GM23338 (cell line): ENCODE data around the gene DHX8. TPM values are rescaled to one million over a fixed set of nuclear protein-coding genes. Genes with fewer than 3 reads are reported as not detected.
A peak's percentile ranks its signal among the peaks of the same experiment; 100 is the strongest.

ENCODE experiments used
- ATAC-seq: fragments of 200-7000 bp; cut with Tn5 transposase; 3 replicates; pipeline ENCODE4 v1.9.1; 2020
- DNase-seq: peaks from one replicate; pipeline ENCODE4 v3.0.0-alpha.2; 2015; ENCODE audit warnings: low spot score
- H2AFZ ChIP-seq: fragments of 200-600 bp; sonication (generic); 2 replicates; pipeline ENCODE4 v1.8.0; 2016; ENCODE audit warnings: antibody characterized with exemption, mild to moderate bottlenecking, moderate library complexity
- H3F3A ChIP-seq: fragments of 200-600 bp; sonication (generic); replicated peaks from 2 replicates; pipeline ENCODE4 v1.8.0; 2017; ENCODE audit warnings: antibody characterized with exemption, mixed run types, low read depth
- H3K27ac ChIP-seq: fragments of 200-600 bp; sonication (generic); 2 replicates; pipeline ENCODE4 v1.6.1; 2016; ENCODE audit warnings: low read depth
- H3K27me3 ChIP-seq: fragments of 200-600 bp; sonication (generic); 2 replicates; pipeline ENCODE4 v1.8.0; 2016; ENCODE audit warnings: mild to moderate bottlenecking, mixed run types, moderate library complexity; ENCODE audit not compliant: insufficient read depth
- H3K36me3 ChIP-seq: fragments of 200-600 bp; sonication (generic); 2 replicates; pipeline ENCODE4 v1.8.0; 2016; ENCODE audit warnings: mild to moderate bottlenecking; ENCODE audit not compliant: insufficient read depth
- H3K4me1 ChIP-seq: fragments of 200-600 bp; sonication (generic); 2 replicates; pipeline ENCODE4 v1.8.0; 2016; ENCODE audit warnings: mild to moderate bottlenecking, moderate library complexity; ENCODE audit not compliant: insufficient read depth
- H3K4me2 ChIP-seq: fragments of 200-600 bp; sonication (generic); 2 replicates; pipeline ENCODE4 v1.7.1; 2017; ENCODE audit warnings: mixed run types
- H3K4me3 ChIP-seq: fragments of 200-600 bp; sonication (generic); 2 replicates; pipeline ENCODE4 v1.6.1; 2016; ENCODE audit warnings: mixed run types
- H3K79me2 ChIP-seq: fragments of 200-600 bp; sonication (generic); replicated peaks from 2 replicates; pipeline ENCODE4 v1.8.0; 2017; ENCODE audit warnings: mild to moderate bottlenecking; ENCODE audit not compliant: insufficient read depth
- H3K9me2 ChIP-seq: fragments of 200-600 bp; sonication (generic); 2 replicates; pipeline ENCODE4 v1.8.0; 2017; ENCODE audit not compliant: insufficient read depth
- H4K20me1 ChIP-seq: fragments of 200-600 bp; sonication (generic); replicated peaks from 2 replicates; pipeline ENCODE4 v1.8.0; 2017; ENCODE audit warnings: mild to moderate bottlenecking; ENCODE audit not compliant: insufficient read depth
- H3K27ac Mint-ChIP-seq: 2 replicates; pipeline ENCODE4 v1.8.0; 2020; ENCODE audit warnings: inconsistent platforms, mild to moderate bottlenecking, moderate library complexity, mixed read lengths
- H3K27me3 Mint-ChIP-seq: 3 replicates; pipeline ENCODE4 v1.8.0; 2022; ENCODE audit warnings: low read depth, mild to moderate bottlenecking, moderate library complexity, mixed read lengths, inconsistent platforms; ENCODE audit not compliant: insufficient read depth, poor library complexity
- H3K36me3 Mint-ChIP-seq: 3 replicates; pipeline ENCODE4 v1.8.0; 2021; ENCODE audit warnings: low read depth, mild to moderate bottlenecking, inconsistent platforms, moderate library complexity, mixed read lengths
- H3K4me1 Mint-ChIP-seq: 3 replicates; pipeline ENCODE4 v1.8.0; 2020; ENCODE audit warnings: mild to moderate bottlenecking, inconsistent platforms, mixed read lengths
- H3K4me3 Mint-ChIP-seq: 3 replicates; pipeline ENCODE4 v1.8.0; 2021; ENCODE audit warnings: moderate library complexity, mild to moderate bottlenecking, inconsistent platforms, mixed read lengths
- H3K9me3 Mint-ChIP-seq: 3 replicates; pipeline ENCODE4 v1.8.0; 2020; ENCODE audit warnings: moderate library complexity, mild to moderate bottlenecking, inconsistent platforms, mixed read lengths
- ETS1 ChIP-seq: IDR thresholded peaks from 2 replicates; pipeline ENCODE4 v1.6.1; 2016; ENCODE audit warnings: antibody characterized with exemption
- NANOG ChIP-seq: IDR thresholded peaks from 2 replicates; pipeline ENCODE4 v1.6.1; 2016; ENCODE audit warnings: antibody characterized with exemption, borderline replicate concordance
- POLR2AphosphoS5 ChIP-seq: IDR thresholded peaks from 2 replicates; pipeline ENCODE4 v1.6.1; 2016; ENCODE audit warnings: antibody characterized with exemption, low read depth
- REST ChIP-seq: IDR thresholded peaks from one replicate; pipeline ENCODE4 v1.6.1; 2018; ENCODE audit warnings: antibody characterized with exemption; ENCODE audit not compliant: unreplicated experiment
- polyA plus RNA-seq: library from polyadenylated mRNA; unstranded; fragments of >200 nt; fragmentation: Nextera tagmentation; extraction: Ambion mirVana; gene quantifications from 2 replicates; pipeline ENCODE4 v1.2.1, GENCODE V29; 2016
- total RNA-seq: library from RNA; depleted of rRNA; stranded (reverse); fragments of >200 nt; shearing (Covaris generic); gene quantifications from 2 replicates; pipeline ENCODE4 v1.2.3, GENCODE V29; 2014

The DHX8 gene
- total and polyA plus RNA-seq, 2 experiments from 2014 or later, result 35.3 to 81.1 TPM

GRCh38 chr17:43526886-43527648 lies 43.3 kb downstream of the DHX8 start:
- peaks cover 67% of the 10 kb centered on the region for H3K4me1 Mint-ChIP-seq
- Histone ChIP-seq H3K79me2 (no peaks in the 10 kb centered on the region), H3F3A (peaks cover 56% of the 10 kb centered on the region), H3K27ac (0 out of 2 replicates have a peak overlapping the region, but pooled peaks have one; percentile 64), H3K27me3 (no peaks in the 10 kb centered on the region), H4K20me1 (peaks cover 7% of the 10 kb centered on the region; the same call in 1 of the 2 replicates), H3K4me2 (0 out of 2 replicates have a peak overlapping the region, but pooled peaks have one; percentile 20), H3K9me2 (no peaks in the 10 kb centered on the region), H3K36me3 (peaks cover 36% of the 10 kb centered on the region), H2AFZ (no peak overlapping the region), H3K4me1 (peaks cover 55% of the 10 kb centered on the region), H3K4me3 (no peak overlapping the region)
- no peaks in the 10 kb centered on the region for H3K9me3 Mint-ChIP-seq
- H3K27ac Mint-ChIP-seq, result peak overlapping the region; percentile 4
- H3K27me3 Mint-ChIP-seq, result peaks cover 23% of the 10 kb centered on the region
- DNase-seq, result no peak
- TF ChIP-seq REST (no peak), NANOG (no peak), POLR2AphosphoS5 (peak; percentile 36; the same call in 1 of the 2 replicates)
- peaks cover 67% of the 10 kb centered on the region for H3K36me3 Mint-ChIP-seq
- H3K4me3 Mint-ChIP-seq, result no peak overlapping the region
- no peak for ATAC-seq

- ATAC-seq, result no peak
- Histone ChIP-seq H3K4me3 (no peak overlapping the region), H3K9me2 (no peaks in the 10 kb centered on the region), H3K4me1 (peaks cover 57% of the 10 kb centered on the region), H2AFZ (no peak overlapping the region), H3K27me3 (no peaks in the 10 kb centered on the region), H4K20me1 (0 out of 2 replicates have a peak, but pooled peaks cover 3% of the 10 kb centered on the region), H3K27ac (peak overlapping the region; percentile 59; the same call in 1 of the 2 replicates), H3K4me2 (no peak overlapping the region), H3K79me2 (no peaks in the 10 kb centered on the region), H3K36me3 (peaks cover 26% of the 10 kb centered on the region; the same call in 1 of the 2 replicates), H3F3A (peaks cover 61% of the 10 kb centered on the region)
- 0 out of 2 replicates have a peak overlapping the region, but pooled peaks have one; percentile 69 for H3K27ac Mint-ChIP-seq
- H3K36me3 Mint-ChIP-seq, result peaks cover 69% of the 10 kb centered on the region
- DNase-seq, result no peak
- peaks cover 29% of the 10 kb centered on the region for H3K27me3 Mint-ChIP-seq
- H3K4me3 Mint-ChIP-seq, result peak overlapping the region; percentile 46; the same call in 2 of the 3 replicates
- peaks cover 80% of the 10 kb centered on the region for H3K4me1 Mint-ChIP-seq
- H3K9me3 Mint-ChIP-seq, result no peaks in the 10 kb centered on the region
- TF ChIP-seq POLR2AphosphoS5 (no peak), ETS1 (no peak), REST (no peak)
These were observed 44.7 kb downstream of the DHX8 start for GRCh38 chr17:43528319-43528987.
